SK-N-SH treated with all-trans-retinoic acid at 6 μM for 48 hours (cell line): Measurements from ENCODE around the gene EBF3.

Source experiments
- ARNTL ChIP-seq: fragments of 450-650 bp; formaldehyde crosslinking; IDR thresholded peaks from 2 replicates; pipeline ENCODE4 v1.5.0; 2020; ENCODE audit warnings: low read depth, mild to moderate bottlenecking, moderate library complexity, borderline replicate concordance
- BACH2 ChIP-seq: fragments of 250-450 bp; sonication (Bioruptor Pico); IDR thresholded peaks from 2 replicates; pipeline ENCODE4 v1.9.0; 2021; ENCODE audit warnings: mild to moderate bottlenecking, borderline replicate concordance
- OSR1 ChIP-seq: fragments of 250-450 bp; sonication (Bioruptor Pico); IDR thresholded peaks from 2 replicates; pipeline ENCODE4 v1.8.0; 2022; ENCODE audit warnings: moderate library complexity, mild to moderate bottlenecking, inconsistent platforms
- PATZ1 ChIP-seq: fragments of 250-450 bp; sonication (Bioruptor Pico); IDR thresholded peaks from 2 replicates; pipeline ENCODE4 v1.8.0; 2020; ENCODE audit warnings: mild to moderate bottlenecking, moderate library complexity, borderline replicate concordance
- TCF4 ChIP-seq: fragments of 250-450 bp; sonication (Bioruptor Pico); IDR thresholded peaks from 2 replicates; pipeline ENCODE4 v1.8.0; 2021; ENCODE audit warnings: mild to moderate bottlenecking, moderate library complexity, borderline replicate concordance
- TOX ChIP-seq: fragments of 250-450 bp; sonication (Bioruptor Pico); IDR thresholded peaks from 2 replicates; pipeline ENCODE4 v1.8.0; 2021; ENCODE audit warnings: mild to moderate bottlenecking, moderate library complexity, borderline replicate concordance
- TSHZ2 ChIP-seq: fragments of 250-450 bp; sonication (Bioruptor Pico); IDR thresholded peaks from 2 replicates; pipeline ENCODE4 v1.5.0; 2020; ENCODE audit warnings: mild to moderate bottlenecking, moderate library complexity
- ZC3H10 ChIP-seq: fragments of 250-450 bp; sonication (Bioruptor Pico); IDR thresholded peaks from 2 replicates; pipeline ENCODE4 v1.5.1; 2021; ENCODE audit warnings: mild to moderate bottlenecking, moderate library complexity
- ZFP30 ChIP-seq: fragments of 450-650 bp; formaldehyde crosslinking; IDR thresholded peaks from 2 replicates; pipeline ENCODE4 v1.5.0; 2022; ENCODE audit warnings: mild to moderate bottlenecking, moderate library complexity
- ZNF70 ChIP-seq: fragments of 450-650 bp; formaldehyde crosslinking; IDR thresholded peaks from 2 replicates; pipeline ENCODE4 v1.5.0; 2020; ENCODE audit warnings: mild to moderate bottlenecking, moderate library complexity
- ZNF8 ChIP-seq: fragments of 450-650 bp; formaldehyde crosslinking; IDR thresholded peaks from 2 replicates; pipeline ENCODE4 v1.5.0; 2020; ENCODE audit warnings: mild to moderate bottlenecking, moderate library complexity

GRCh38 chr10:129865960-129866359 is 98.1 kb downstream of the EBF3 start:
- no peak for TF ChIP-seq PATZ1 (CRISPR knock-in tag)
- TF ChIP-seq ZC3H10 (CRISPR knock-in tag) = no peak
- TF ChIP-seq TSHZ2 (CRISPR knock-in tag) = no peak
- no peak for TF ChIP-seq ZNF70 (CRISPR knock-in tag)
- no peak for TF ChIP-seq BACH2
- TF ChIP-seq ZNF8 (CRISPR knock-in tag) = no peak
- no peak for TF ChIP-seq ARNTL
- TF ChIP-seq OSR1 = no peak
- TF ChIP-seq ZFP30 (CRISPR knock-in tag) = no peak
- TF ChIP-seq TOX = no peak
- no peak for TF ChIP-seq TCF4 (CRISPR knock-in tag)
